ENCODE measurements around the gene DUSP22.

DUSP22 gene

GRCh38 chr6:326896-327537, 34.7 kb downstream of the DUSP22 start:
- Histone ChIP-seq H3K36me3 (ENCODE audit: control insufficient read depth, insufficient read depth, low read length) (no peaks in the 10 kb centered on the region), H3K4me3 (ENCODE audit: low read depth, low read length) (no peak overlapping the region), H3K9ac (ENCODE audit: low read length) (no peak overlapping the region), H3K9me3 (ENCODE audit: control insufficient read depth, insufficient read depth, low read depth, low read length) (peaks cover 36% of the 10 kb centered on the region; the same call in 1 of the 2 replicates), H3K27me3 (ENCODE audit: control insufficient read depth, insufficient read depth, low read length) (no peaks in the 10 kb centered on the region; the same call in 1 of the 2 replicates), H3K27ac (ENCODE audit: low read depth, low read length) (no peak overlapping the region), H3K4me1 (ENCODE audit: control insufficient read depth, insufficient read depth, low read length) (peaks cover 11% of the 10 kb centered on the region)

- Histone ChIP-seq H3K4me3 (ENCODE audit: low read depth, low read length) (no peak overlapping the region), H3K9me3 (ENCODE audit: control insufficient read depth, insufficient read depth, low read depth, low read length) (peaks cover 38% of the 10 kb centered on the region; the same call in 1 of the 2 replicates), H3K36me3 (ENCODE audit: control insufficient read depth, insufficient read depth, low read length) (no peaks in the 10 kb centered on the region), H3K27ac (ENCODE audit: low read depth, low read length) (no peak overlapping the region), H3K27me3 (ENCODE audit: control insufficient read depth, insufficient read depth, low read length) (no peaks in the 10 kb centered on the region; the same call in 1 of the 2 replicates), H3K9ac (ENCODE audit: low read length) (no peak overlapping the region), H3K4me1 (ENCODE audit: control insufficient read depth, insufficient read depth, low read length) (peaks cover 11% of the 10 kb centered on the region)
Measured at GRCh38 chr6:327538-328116, 35.3 kb downstream of the DUSP22 start.

GRCh38 chr6:328136-328670, 35.9 kb downstream of the DUSP22 start:
- Histone ChIP-seq H3K27ac (ENCODE audit: low read depth, low read length) (no peak overlapping the region), H3K9ac (ENCODE audit: low read length) (no peak overlapping the region), H3K4me3 (ENCODE audit: low read depth, low read length) (no peak overlapping the region)

GRCh38 chr6:328924-329323, 36.6 kb downstream of the DUSP22 start:
- H3K4me1 ChIP-seq (ENCODE audit: control insufficient read depth, insufficient read depth, low read length): peaks cover 8% of the 10 kb centered on the region
- no peak overlapping the region for H3K9ac ChIP-seq (ENCODE audit: low read length)
- H3K9me3 ChIP-seq (ENCODE audit: control insufficient read depth, insufficient read depth, low read depth, low read length): peaks cover 48% of the 10 kb centered on the region; the same call in 1 of the 2 replicates
- no peak overlapping the region for H3K27ac ChIP-seq (ENCODE audit: low read depth, low read length)
- no peak overlapping the region for H3K4me3 ChIP-seq (ENCODE audit: low read depth, low read length)
- H3K27me3 ChIP-seq (ENCODE audit: control insufficient read depth, insufficient read depth, low read length): no peaks in the 10 kb centered on the region
- H3K36me3 ChIP-seq (ENCODE audit: control insufficient read depth, insufficient read depth, low read length): no peaks in the 10 kb centered on the region

More at GRCh38 chr6:328136-328670, 35.9 kb downstream of the DUSP22 start:
- no peaks in the 10 kb centered on the region for H3K27me3 ChIP-seq (ENCODE audit: control insufficient read depth, insufficient read depth, low read length)
- H3K9me3 ChIP-seq (ENCODE audit: control insufficient read depth, insufficient read depth, low read depth, low read length): peaks cover 44% of the 10 kb centered on the region; the same call in 1 of the 2 replicates
- peaks cover 11% of the 10 kb centered on the region for H3K4me1 ChIP-seq (ENCODE audit: control insufficient read depth, insufficient read depth, low read length)
- no peaks in the 10 kb centered on the region for H3K36me3 ChIP-seq (ENCODE audit: control insufficient read depth, insufficient read depth, low read length)

GRCh38 chr6:329888-330691, 37.8 kb downstream of the DUSP22 start:
- no peaks in the 10 kb centered on the region; the same call in 1 of the 2 replicates for H3K4me1 ChIP-seq (ENCODE audit: control insufficient read depth, insufficient read depth, low read length)
- no peak overlapping the region for H3K27ac ChIP-seq (ENCODE audit: low read depth, low read length)
- H3K27me3 ChIP-seq (ENCODE audit: control insufficient read depth, insufficient read depth, low read length): no peaks in the 10 kb centered on the region
- no peaks in the 10 kb centered on the region for H3K36me3 ChIP-seq (ENCODE audit: control insufficient read depth, insufficient read depth, low read length)
- peaks cover 48% of the 10 kb centered on the region; the same call in 1 of the 2 replicates for H3K9me3 ChIP-seq (ENCODE audit: control insufficient read depth, insufficient read depth, low read depth, low read length)
- H3K9ac ChIP-seq (ENCODE audit: low read length): no peak overlapping the region
- H3K4me3 ChIP-seq (ENCODE audit: low read depth, low read length): no peak overlapping the region

GRCh38 chr6:330948-331347, 38.7 kb downstream of the DUSP22 start:
- peaks cover 50% of the 10 kb centered on the region; the same call in 1 of the 2 replicates for H3K9me3 ChIP-seq (ENCODE audit: control insufficient read depth, insufficient read depth, low read depth, low read length)
- H3K27ac ChIP-seq (ENCODE audit: low read depth, low read length): no peak overlapping the region
- H3K4me1 ChIP-seq (ENCODE audit: control insufficient read depth, insufficient read depth, low read length): no peaks in the 10 kb centered on the region; the same call in 1 of the 2 replicates
- H3K27me3 ChIP-seq (ENCODE audit: control insufficient read depth, insufficient read depth, low read length): no peaks in the 10 kb centered on the region
- no peak overlapping the region for H3K4me3 ChIP-seq (ENCODE audit: low read depth, low read length)
- H3K9ac ChIP-seq (ENCODE audit: low read length): no peak overlapping the region
- H3K36me3 ChIP-seq (ENCODE audit: control insufficient read depth, insufficient read depth, low read length): no peaks in the 10 kb centered on the region

- H3K9ac ChIP-seq (ENCODE audit: low read length): no peak overlapping the region
- no peaks in the 10 kb centered on the region; the same call in 1 of the 2 replicates for H3K4me1 ChIP-seq (ENCODE audit: control insufficient read depth, insufficient read depth, low read length)
- H3K27me3 ChIP-seq (ENCODE audit: control insufficient read depth, insufficient read depth, low read length): no peaks in the 10 kb centered on the region
- no peak overlapping the region for H3K27ac ChIP-seq (ENCODE audit: low read depth, low read length)
- H3K36me3 ChIP-seq (ENCODE audit: control insufficient read depth, insufficient read depth, low read length): no peaks in the 10 kb centered on the region
- peaks cover 47% of the 10 kb centered on the region; the same call in 1 of the 2 replicates for H3K9me3 ChIP-seq (ENCODE audit: control insufficient read depth, insufficient read depth, low read depth, low read length)
- H3K4me3 ChIP-seq (ENCODE audit: low read depth, low read length): no peak overlapping the region
Measured at GRCh38 chr6:331622-332521, 39.6 kb downstream of the DUSP22 start.

GRCh38 chr6:332671-333070, 40.4 kb downstream of the DUSP22 start:
- Histone ChIP-seq H3K36me3 (ENCODE audit: control insufficient read depth, insufficient read depth, low read length) (no peaks in the 10 kb centered on the region), H3K9me3 (ENCODE audit: control insufficient read depth, insufficient read depth, low read depth, low read length) (peaks cover 40% of the 10 kb centered on the region; the same call in 1 of the 2 replicates), H3K9ac (ENCODE audit: low read length) (no peak overlapping the region), H3K4me3 (ENCODE audit: low read depth, low read length) (no peak overlapping the region), H3K27me3 (ENCODE audit: control insufficient read depth, insufficient read depth, low read length) (no peaks in the 10 kb centered on the region), H3K27ac (ENCODE audit: low read depth, low read length) (no peak overlapping the region), H3K4me1 (ENCODE audit: control insufficient read depth, insufficient read depth, low read length) (no peaks in the 10 kb centered on the region; the same call in 1 of the 2 replicates)

GRCh38 chr6:333379-334002, 41.2 kb downstream of the DUSP22 start:
- Histone ChIP-seq H3K9me3 (ENCODE audit: control insufficient read depth, insufficient read depth, low read depth, low read length) (peaks cover 38% of the 10 kb centered on the region; the same call in 1 of the 2 replicates), H3K4me1 (ENCODE audit: control insufficient read depth, insufficient read depth, low read length) (no peaks in the 10 kb centered on the region; the same call in 1 of the 2 replicates), H3K27ac (ENCODE audit: low read depth, low read length) (no peak overlapping the region), H3K9ac (ENCODE audit: low read length) (no peak overlapping the region), H3K36me3 (ENCODE audit: control insufficient read depth, insufficient read depth, low read length) (no peaks in the 10 kb centered on the region), H3K27me3 (ENCODE audit: control insufficient read depth, insufficient read depth, low read length) (no peaks in the 10 kb centered on the region), H3K4me3 (ENCODE audit: low read depth, low read length) (no peak overlapping the region)
